H9 (cell line): Measurements from ENCODE around the gene PROSER3. TPM values are rescaled to one million over a fixed set of nuclear protein-coding genes. Genes with fewer than 3 reads are reported as not detected.

Source experiments
- DNase-seq: peaks from one replicate; pipeline ENCODE4 v3.0.0-alpha.2; 2017
- H2AFZ ChIP-seq: one replicate; pipeline ENCODE4 v1.6.1; 2013; ENCODE audit warnings: mild to moderate bottlenecking, low read length, control low read depth, moderate library complexity
- H2AK5ac ChIP-seq: 2 replicates; pipeline ENCODE4 v1.6.1; 2013; ENCODE audit warnings: low read length, control low read depth, mixed read lengths; ENCODE audit not compliant: insufficient read length
- H2BK120ac ChIP-seq: one replicate; pipeline ENCODE4 v1.6.1; 2013; ENCODE audit warnings: low read depth, mild to moderate bottlenecking, low read length, control low read depth, inconsistent platforms; ENCODE audit not compliant: poor library complexity, severe bottlenecking
- H2BK12ac ChIP-seq: 2 replicates; pipeline ENCODE4 v1.6.1; 2013; ENCODE audit warnings: low read length, control low read depth, mixed read lengths, low read depth; ENCODE audit not compliant: insufficient read length
- H2BK15ac ChIP-seq: 2 replicates; pipeline ENCODE4 v1.6.1; 2013; ENCODE audit warnings: low read depth, low read length, control low read depth
- H2BK20ac ChIP-seq: one replicate; pipeline ENCODE4 v1.6.1; 2013; ENCODE audit warnings: low read depth, mild to moderate bottlenecking, low read length, control low read depth, inconsistent platforms; ENCODE audit not compliant: poor library complexity, severe bottlenecking
- H2BK5ac ChIP-seq: 2 replicates; pipeline ENCODE4 v1.6.1; 2013; ENCODE audit warnings: low read length, control low read depth, mixed read lengths; ENCODE audit not compliant: insufficient read length
- H3K14ac ChIP-seq: 2 replicates; pipeline ENCODE4 v1.6.1; 2013; ENCODE audit warnings: low read length, control low read depth; ENCODE audit not compliant: insufficient read depth
- H3K18ac ChIP-seq: 2 replicates; pipeline ENCODE4 v1.6.1; 2013; ENCODE audit warnings: low read depth, mild to moderate bottlenecking, mixed read lengths, low read length, control low read depth; ENCODE audit not compliant: insufficient read length
- H3K23ac ChIP-seq: 2 replicates; pipeline ENCODE4 v1.6.1; 2013; ENCODE audit warnings: low read length, control low read depth, mixed read lengths, low read depth; ENCODE audit not compliant: insufficient read length
- H3K23me2 ChIP-seq: 2 replicates; pipeline ENCODE4 v1.6.1; 2013; ENCODE audit warnings: low read depth, mild to moderate bottlenecking, mixed read lengths, low read length, control low read depth; ENCODE audit not compliant: insufficient read length, poor library complexity, severe bottlenecking
- H3K27ac ChIP-seq: 2 replicates; pipeline ENCODE4 v1.5.1; 2013; ENCODE audit warnings: low read length, control low read depth, mixed read lengths, low read depth; ENCODE audit not compliant: insufficient read length
- H3K27me3 ChIP-seq: 2 replicates; pipeline ENCODE4 v1.6.1; 2013; ENCODE audit warnings: low read length, control low read depth, inconsistent platforms; ENCODE audit not compliant: insufficient read depth
- H3K4ac ChIP-seq: 2 replicates; pipeline ENCODE4 v1.6.1; 2013; ENCODE audit warnings: low read depth, mild to moderate bottlenecking, control low read depth, inconsistent platforms, low read length, moderate library complexity
- H3K4me1 ChIP-seq: 2 replicates; pipeline ENCODE4 v1.6.1; 2013; ENCODE audit warnings: low read length, control low read depth, inconsistent platforms; ENCODE audit not compliant: insufficient read depth
- H3K4me2 ChIP-seq: 2 replicates; pipeline ENCODE4 v1.6.1; 2013; ENCODE audit warnings: low read length, control low read depth, mixed read lengths; ENCODE audit not compliant: insufficient read length, insufficient read depth
- H3K56ac ChIP-seq: 2 replicates; pipeline ENCODE4 v1.6.1; 2013; ENCODE audit warnings: low read depth, mild to moderate bottlenecking, mixed read lengths, low read length, control low read depth; ENCODE audit not compliant: insufficient read length
- H3K79me1 ChIP-seq: 2 replicates; pipeline ENCODE4 v1.6.1; 2013; ENCODE audit warnings: low read depth, mild to moderate bottlenecking, moderate library complexity, low read length, control low read depth, inconsistent platforms; ENCODE audit not compliant: insufficient read depth, poor library complexity, severe bottlenecking
- H3K79me2 ChIP-seq: 2 replicates; pipeline ENCODE4 v1.6.1; 2013; ENCODE audit warnings: low read length, control low read depth, inconsistent platforms; ENCODE audit not compliant: insufficient read depth
- H3K9ac ChIP-seq: 2 replicates; pipeline ENCODE4 v1.6.1; 2013; ENCODE audit warnings: low read length, control low read depth, mixed read lengths; ENCODE audit not compliant: insufficient read length; ENCODE audit errors: extremely low read depth
- H3K9me3 ChIP-seq: one replicate; pipeline ENCODE4 v1.6.1; 2013; ENCODE audit warnings: low read depth, low read length, inconsistent platforms; ENCODE audit not compliant: control insufficient read depth
- H3T11ph ChIP-seq: one replicate; pipeline ENCODE4 v1.6.1; 2013; ENCODE audit warnings: mild to moderate bottlenecking, low read length, control low read depth, inconsistent platforms
- H4K20me1 ChIP-seq: one replicate; pipeline ENCODE4 v1.6.1; 2013; ENCODE audit not compliant: control insufficient read depth, insufficient read length, insufficient read depth
- H4K5ac ChIP-seq: 2 replicates; pipeline ENCODE4 v1.6.1; 2013; ENCODE audit warnings: low read depth, mild to moderate bottlenecking, mixed read lengths, low read length, control low read depth; ENCODE audit not compliant: insufficient read length
- H4K8ac ChIP-seq: replicated peaks from 2 replicates; pipeline ENCODE4 v1.6.1; 2013; ENCODE audit warnings: low read length, control low read depth, mixed read lengths, low read depth; ENCODE audit not compliant: insufficient read length
- H4K91ac ChIP-seq: 2 replicates; pipeline ENCODE4 v1.6.1; 2013; ENCODE audit warnings: low read depth, mild to moderate bottlenecking, moderate library complexity, mixed read lengths, low read length, control low read depth; ENCODE audit not compliant: insufficient read length
- H3K27ac Mint-ChIP-seq, 3 experiments: 2 replicates in 2 of 3; 3 replicates in 1 of 3; pipeline ENCODE4 v1.8.0; 2020 to 2021; ENCODE audit warnings: mixed read lengths in 3 of 3, mild to moderate bottlenecking in 1 of 3, moderate library complexity in 1 of 3
- H3K27me3 Mint-ChIP-seq: 2 replicates; pipeline ENCODE4 v1.8.0; 2021; ENCODE audit warnings: low read depth, mild to moderate bottlenecking, moderate library complexity, mixed read lengths
- H3K36me3 Mint-ChIP-seq, 3 experiments: 2 replicates in 2 of 3; 3 replicates in 1 of 3; pipeline ENCODE4 v1.8.0; 2020 to 2021; ENCODE audit warnings: low read depth in 3 of 3, mixed read lengths in 3 of 3; ENCODE audit not compliant: insufficient read depth in 1 of 3
- H3K4me1 Mint-ChIP-seq, 2 experiments: 2 replicates each; pipeline ENCODE4 v1.8.0; 2020; ENCODE audit warnings: mixed read lengths in 2 of 2
- H3K4me3 Mint-ChIP-seq, 2 experiments: 2 replicates in 1 of 2; 3 replicates in 1 of 2; pipeline ENCODE4 v1.8.0; 2020 to 2021; ENCODE audit warnings: mild to moderate bottlenecking in 2 of 2, mixed read lengths in 2 of 2, moderate library complexity in 1 of 2
- H3K9me3 Mint-ChIP-seq, 2 experiments: 2 replicates in 1 of 2; 3 replicates in 1 of 2; pipeline ENCODE4 v1.8.0; 2020; ENCODE audit warnings: mild to moderate bottlenecking in 2 of 2, mixed read lengths in 2 of 2, moderate library complexity in 1 of 2
- WGBS: extraction: QIAGEN DNeasy Blood & Tissue Kit; methylation state at CpG from one replicate; pipeline ENCODE4 v1.1.7; 2013; ENCODE audit warnings: missing lambda C conversion rate, low lambda C conversion rate, mixed read lengths; ENCODE audit not compliant: insufficient read length; ENCODE audit errors: extremely low coverage; 5-methylcytosine and 5-hydroxymethylcytosine counted together
- total RNA-seq: library from RNA; stranded (reverse); gene quantifications from 2 replicates; pipeline ENCODE4 v1.2.1, GENCODE V29; 2021
- TF ChIP-seq, protein P1 (sequence below): fragments of 200-600 bp; sonication (generic); conservative IDR thresholded peaks from 3 replicates; pipeline ENCODE4 v1.8.0; 2021; ENCODE audit warnings: antibody characterized with exemption, mild to moderate bottlenecking

Gene PROSER3
- total RNA-seq, 1 experiment from 2014 or later, result 29.1 TPM

GRCh38 chr19:35774274-35775045 is 16.5 kb downstream of the PROSER3 start:
- Histone ChIP-seq H2BK20ac (no peak overlapping the region), H2AFZ (no peak overlapping the region), H3K23ac (no peak overlapping the region), H3K79me1 (no peaks in the 10 kb centered on the region), H4K5ac (no peak overlapping the region), H2BK12ac (no peak overlapping the region), H3K79me2 (no peaks in the 10 kb centered on the region), H3K4ac (no peak overlapping the region), H3K27ac (no peak overlapping the region), H3K9ac (no peak overlapping the region), H3K56ac (no peak overlapping the region), H3K9me3 (no peaks in the 10 kb centered on the region), H3K23me2 (peaks cover 5% of the 10 kb centered on the region), H3K27me3 (no peaks in the 10 kb centered on the region), H2BK15ac (no peak overlapping the region), H2AK5ac (no peak overlapping the region), H4K8ac (no peak overlapping the region), H4K20me1 (no peaks in the 10 kb centered on the region), H3T11ph (no peak overlapping the region), H3K4me1 (peaks cover 5% of the 10 kb centered on the region; the same call in 1 of the 2 replicates), H2BK120ac (no peak overlapping the region), H4K91ac (no peak overlapping the region), H2BK5ac (no peak overlapping the region), H3K14ac (no peak overlapping the region), H3K18ac (no peak overlapping the region), H3K4me2 (no peak overlapping the region)
- no CpG with 5 or more reads among the region's 16 CpGs for WGBS
- Mint-ChIP-seq H3K4me1 (peaks cover 25 to 29% of the 10 kb centered on the region in 2 experiments), H3K4me3 (peak overlapping the region in 1 of 2 experiments; percentile 88; a peak in 3 of 5 replicates), H3K27ac (no peak overlapping the region), H3K27me3 (peaks cover 45% of the 10 kb centered on the region), H3K9me3 (no peaks in the 10 kb centered on the region; a peak in 1 of 5 replicates), H3K36me3 (peaks cover 0 to 8% (median 2%) of the 10 kb centered on the region in 3 experiments; a peak in 3 of 7 replicates)
- DNase-seq, result peak; percentile 36
- TF ChIP-seq, protein P1, sequence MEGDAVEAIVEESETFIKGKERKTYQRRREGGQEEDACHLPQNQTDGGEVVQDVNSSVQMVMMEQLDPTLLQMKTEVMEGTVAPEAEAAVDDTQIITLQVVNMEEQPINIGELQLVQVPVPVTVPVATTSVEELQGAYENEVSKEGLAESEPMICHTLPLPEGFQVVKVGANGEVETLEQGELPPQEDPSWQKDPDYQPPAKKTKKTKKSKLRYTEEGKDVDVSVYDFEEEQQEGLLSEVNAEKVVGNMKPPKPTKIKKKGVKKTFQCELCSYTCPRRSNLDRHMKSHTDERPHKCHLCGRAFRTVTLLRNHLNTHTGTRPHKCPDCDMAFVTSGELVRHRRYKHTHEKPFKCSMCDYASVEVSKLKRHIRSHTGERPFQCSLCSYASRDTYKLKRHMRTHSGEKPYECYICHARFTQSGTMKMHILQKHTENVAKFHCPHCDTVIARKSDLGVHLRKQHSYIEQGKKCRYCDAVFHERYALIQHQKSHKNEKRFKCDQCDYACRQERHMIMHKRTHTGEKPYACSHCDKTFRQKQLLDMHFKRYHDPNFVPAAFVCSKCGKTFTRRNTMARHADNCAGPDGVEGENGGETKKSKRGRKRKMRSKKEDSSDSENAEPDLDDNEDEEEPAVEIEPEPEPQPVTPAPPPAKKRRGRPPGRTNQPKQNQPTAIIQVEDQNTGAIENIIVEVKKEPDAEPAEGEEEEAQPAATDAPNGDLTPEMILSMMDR, result no peak
